HepG2 (cell line): Measurements from ENCODE around the gene IL1B. TPM values are rescaled to one million over a fixed set of nuclear protein-coding genes. Genes with fewer than 3 reads are reported as not detected.

ENCODE experiments used
- ATAC-seq: fragments of 200-7000 bp; cut with Tn5 transposase; 3 replicates; pipeline ENCODE4 v1.9.1; 2020; ENCODE audit warnings: mild to moderate bottlenecking, moderate library complexity
- BruUV-seq: library from RNA; stranded (reverse); fragments of 400-500 nt; replicated peaks from 2 replicates; lab custom pipeline; 2021; lab: Mats Ljungman, UMichigan
- CTCF ChIA-PET: fragments of 300-600 bp; formaldehyde crosslinking; extraction: SDS; loops from one replicate; lab custom pipeline; 2021; ENCODE audit warnings: low total read pairs, inconsistent platforms, low intra/inter-chr PET ratio; lab: Yijun Ruan, JAX
- POLR2A ChIA-PET: fragments of 350-600 bp; sonication (Branson Sonifier 250); formaldehyde crosslinking; loops from one replicate; lab custom pipeline; 2020; ENCODE audit warnings: antibody characterized with exemption, inconsistent platforms; lab: Yijun Ruan, JAX
- DNase-seq: peaks from one replicate; pipeline ENCODE4 v3.0.0-alpha.2; 2015; ENCODE audit warnings: low spot score
- FAIRE-seq: peaks from 3 replicates; lab custom pipeline; 2011; peaks lifted over from hg19 to GRCh38; lab: Jason Lieb, UNC
- H2AFZ ChIP-seq: one replicate; pipeline ENCODE4 v1.6.1; 2011; ENCODE audit warnings: low read length, inconsistent platforms
- H3K27ac ChIP-seq: fragments of 300-600 bp; 3 replicates; pipeline ENCODE4 v1.8.0; 2011; ENCODE audit warnings: mixed run types, mild to moderate bottlenecking, mixed read lengths, low read length, inconsistent platforms; ENCODE audit not compliant: insufficient read depth; ENCODE audit errors: extremely low read length
- H3K27me3 ChIP-seq, 2 experiments: fragments of 200-600 bp in 1 of 2; 2 replicates in 1 of 2; 3 replicates in 1 of 2; pipeline versions ENCODE4 v1.6.0 to v1.8.0; 2011; ENCODE audit warnings: low read length in 2 of 2, mild to moderate bottlenecking in 2 of 2, moderate library complexity in 2 of 2, inconsistent platforms in 1 of 2; ENCODE audit not compliant: insufficient read depth in 2 of 2, control insufficient read depth in 1 of 2
- H3K36me3 ChIP-seq, 2 experiments: fragments of 200-600 bp in 1 of 2; replicated peaks in 1 of 2; 2 replicates in 1 of 2; 3 replicates in 1 of 2; pipeline versions ENCODE4 v1.5.1 to v1.8.0; 2011; ENCODE audit warnings: low read length in 2 of 2, inconsistent platforms in 1 of 2; ENCODE audit not compliant: insufficient read depth in 2 of 2, control insufficient read depth in 1 of 2
- H3K4me1 ChIP-seq: 2 replicates; pipeline ENCODE4 v1.5.1; 2012; ENCODE audit warnings: low read length, inconsistent platforms; ENCODE audit not compliant: insufficient read depth
- H3K4me2 ChIP-seq: 2 replicates; pipeline ENCODE4 v1.6.0; 2011; ENCODE audit warnings: low read depth, low read length, inconsistent platforms
- H3K4me3 ChIP-seq, 3 experiments: fragments of 200-600 bp in 1 of 3; sonication (generic), shearing (Covaris generic) in 1 of 3; replicated peaks in 1 of 3; 2 replicates each; pipeline ENCODE4 v1.5.1; 2011 to 2016; ENCODE audit warnings: low read length in 3 of 3, inconsistent platforms in 2 of 3, low read depth in 2 of 3, mild to moderate bottlenecking in 2 of 3, control low read depth in 1 of 3, mixed read lengths in 1 of 3; ENCODE audit not compliant: insufficient read depth in 1 of 3
- H3K79me2 ChIP-seq: one replicate; pipeline ENCODE4 v1.6.1; 2011; ENCODE audit warnings: low read length, inconsistent platforms; ENCODE audit not compliant: insufficient read depth
- H3K9ac ChIP-seq: 2 replicates; pipeline ENCODE4 v1.6.0; 2011; ENCODE audit warnings: mild to moderate bottlenecking, low read depth, low read length, inconsistent platforms; ENCODE audit not compliant: insufficient read depth
- H3K9me3 ChIP-seq: 2 replicates; pipeline ENCODE4 v1.5.1; 2012; ENCODE audit warnings: mild to moderate bottlenecking, low read length
- H4K20me1 ChIP-seq: 2 replicates; pipeline ENCODE4 v1.6.0; 2011; ENCODE audit warnings: inconsistent platforms, mild to moderate bottlenecking, low read length, moderate library complexity; ENCODE audit not compliant: insufficient read depth
- ARNTL ChIP-seq: sonication (generic); formaldehyde crosslinking; IDR thresholded peaks from 2 replicates; pipeline ENCODE4 v1.4.0; 2020; ENCODE audit warnings: mild to moderate bottlenecking, missing genetic modification reagents
- CC2D1A ChIP-seq: sonication (generic); formaldehyde crosslinking; IDR thresholded peaks from 2 replicates; pipeline ENCODE4 v1.8.1; 2023; ENCODE audit warnings: mild to moderate bottlenecking, missing genetic modification reagents
- DNMT3B ChIP-seq: conservative IDR thresholded peaks from 2 replicates; pipeline ENCODE4 v1.6.1; 2016; ENCODE audit warnings: missing biosample characterization, control low read depth
- HMGA1 ChIP-seq: sonication (generic); formaldehyde crosslinking; conservative IDR thresholded peaks from 2 replicates; pipeline ENCODE4 v1.4.0; 2020; ENCODE audit warnings: missing genetic modification reagents
- HNF4G ChIP-seq, 2 experiments: sonication (generic) in 1 of 2; formaldehyde crosslinking in 1 of 2; IDR thresholded peaks; 2 replicates each; pipeline versions ENCODE4 v1.4.0 to v1.6.1; 2011 to 2020; ENCODE audit warnings: borderline replicate concordance in 2 of 2, low read depth in 2 of 2, mild to moderate bottlenecking in 2 of 2, low read length in 1 of 2, missing genetic modification reagents in 1 of 2, moderate library complexity in 1 of 2
- LCORL ChIP-seq, 2 experiments: fragments of 450-650 bp in 1 of 2; sonication (generic) in 1 of 2; formaldehyde crosslinking in 1 of 2; IDR thresholded peaks; 2 replicates each; pipeline versions ENCODE4 v1.5.0 to v1.6.1; 2017 to 2020; ENCODE audit warnings: antibody characterized with exemption in 1 of 2, missing genetic modification reagents in 1 of 2
- MIER3 ChIP-seq: IDR thresholded peaks from 2 replicates; pipeline ENCODE4 v1.6.1; 2016; ENCODE audit warnings: missing compliant biosample characterization, borderline replicate concordance
- SAFB2 ChIP-seq: sonication (generic); formaldehyde crosslinking; IDR thresholded peaks from 2 replicates; pipeline ENCODE4 v1.5.1; 2020; ENCODE audit warnings: missing genetic modification reagents, low read depth, mild to moderate bottlenecking, borderline replicate concordance
- ZNF547 ChIP-seq: sonication (generic); formaldehyde crosslinking; IDR thresholded peaks from 2 replicates; pipeline ENCODE4 v1.5.1; 2020; ENCODE audit warnings: mild to moderate bottlenecking, missing genetic modification reagents
- ZNF616 ChIP-seq: sonication (generic); formaldehyde crosslinking; IDR thresholded peaks from 2 replicates; pipeline ENCODE4 v1.5.0; 2020; ENCODE audit warnings: low read depth, mild to moderate bottlenecking, missing genetic modification reagents
- ZNF737 ChIP-seq: sonication (generic); formaldehyde crosslinking; IDR thresholded peaks from 2 replicates; pipeline ENCODE4 v1.5.0; 2020; ENCODE audit warnings: missing genetic modification reagents, mild to moderate bottlenecking, borderline replicate concordance
- ZNF816 ChIP-seq: sonication (generic); formaldehyde crosslinking; IDR thresholded peaks from 2 replicates; pipeline ENCODE4 v1.8.0; 2022; ENCODE audit warnings: missing genetic modification reagents, mild to moderate bottlenecking, borderline replicate concordance
- WGBS: methylation state at CpG from one replicate; pipeline ENCODE4 v1.1.6; 2017; ENCODE audit warnings: low lambda C conversion rate; 5-methylcytosine and 5-hydroxymethylcytosine counted together
- in situ Hi-C: cut with HindIII; loops from 2 replicates; pipeline ENCODE4 v1.10.0; 2017; ENCODE audit warnings: low pct_unique_long_range_greater_than_20kb; ENCODE audit not compliant: extremely low pct_ligation_motif_present
- intact Hi-C: fragments of 100-400 bp; cut with micrococcal nuclease; formaldehyde crosslinking; loops from one replicate; pipeline ENCODE4 v1.10.0; 2022; ENCODE audit not compliant: unreplicated experiment
- polyA plus RNA-seq, 8 experiments: library from polyadenylated mRNA; depleted of rRNA in 3 of 8; stranded (reverse) in 7 of 8; unstranded in 1 of 8; fragments of >200 nt; fragmentation: Illumina TruSeq in 4 of 8; extraction: Trizol in 4 of 8; gene quantifications; 2 replicates each; pipeline versions ENCODE4 v1.2.1 to v1.2.3, GENCODE V29; 2011 to 2016; ENCODE audit warnings: low read depth in 4 of 8, missing spikeins in 1 of 8, mixed read lengths in 1 of 8; ENCODE audit not compliant: insufficient read depth in 1 of 8
- total RNA-seq, 5 experiments: library from RNA; depleted of rRNA; stranded (reverse); fragments of >200 nt; fragmentation: Illumina TruSeq; extraction: Trizol; gene quantifications; 2 replicates each; pipeline ENCODE4 v1.2.3, GENCODE V29; 2016; ENCODE audit warnings: low read depth in 1 of 5
- TF ChIP-seq, protein P1 (sequence below): sonication (generic); formaldehyde crosslinking; IDR thresholded peaks from 2 replicates; pipeline ENCODE4 v1.4.0; 2020; ENCODE audit warnings: missing genetic modification reagents
- TF ChIP-seq, protein P2 (sequence below): sonication (generic); formaldehyde crosslinking; IDR thresholded peaks from 2 replicates; pipeline ENCODE4 v1.9.0; 2022; ENCODE audit warnings: missing genetic modification reagents, mild to moderate bottlenecking, borderline replicate concordance
- TF ChIP-seq, protein P3 (sequence below): sonication (generic); formaldehyde crosslinking; conservative IDR thresholded peaks from 2 replicates; pipeline ENCODE4 v1.5.0; 2020; ENCODE audit warnings: missing genetic modification reagents
- TF ChIP-seq, protein P4 (sequence below): IDR thresholded peaks from 2 replicates; pipeline ENCODE4 v1.6.1; 2012; ENCODE audit warnings: low read depth, low read length, improper control_type of control experiment

The IL1B gene
- total and polyA plus RNA-seq, 2 of the 13 experiments (the other 11 are each of a cell fraction or from before 2014, with no cell fraction given), result 0.18 TPM; not detected in 1

DNA sequence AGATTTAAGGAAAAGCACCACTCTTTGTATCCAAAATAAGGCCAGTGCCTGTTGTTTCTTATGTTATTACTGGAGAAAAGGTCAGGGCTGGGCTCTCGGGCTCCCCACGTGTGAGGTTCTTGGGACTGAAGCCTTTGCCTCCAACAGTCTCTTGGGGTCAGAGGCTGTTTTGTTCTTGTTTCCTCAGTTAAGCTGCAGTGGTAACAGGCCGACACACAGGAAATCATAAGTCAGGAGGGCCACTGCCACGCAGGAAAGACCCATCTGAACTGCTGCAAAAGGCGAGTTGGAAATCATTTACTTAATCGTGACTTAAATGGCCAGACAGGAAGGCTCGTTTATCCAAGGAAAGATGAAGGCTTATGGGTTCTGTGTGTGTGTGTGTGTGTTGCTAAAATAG is 44.1 kb upstream of the IL1B start:
- BruUV-seq, result no TSS peak
- Histone ChIP-seq H3K9me3 (no peaks in the 10 kb centered on the region), H3K4me2 (peak overlapping the region; percentile 30; the same call in 1 of the 2 replicates), H3K4me1 (peaks cover 40% of the 10 kb centered on the region), H3K9ac (no peak overlapping the region), H4K20me1 (no peaks in the 10 kb centered on the region), H2AFZ (no peak overlapping the region), H3K27me3 (peaks cover 0 to 12% of the 10 kb centered on the region in 2 experiments; a peak in 1 of 5 replicates), H3K4me3 (no peak overlapping the region), H3K36me3 (no peaks in the 10 kb centered on the region), H3K79me2 (no peaks in the 10 kb centered on the region), H3K27ac (no peak overlapping the region)
- FAIRE-seq (no peak), ATAC-seq (no peak), DNase-seq (no peak)
- intact Hi-C loops, result loop anchor here (10.0 kb wide), 1 partner anchor 266 kb away; no protein-coding TSS in a partner anchor
- ChIA-PET POLR2A (no interaction called here), CTCF (no interaction called here)
- in situ Hi-C loops, result no loop called here
- WGBS, result 39% methylated on average over 7 of the region's 7 CpGs
- no peak for TF ChIP-seq HMGA1
- TF ChIP-seq LCORL (IDR thresholded peaks at IDR 0.05), result no peak
- no peak for TF ChIP-seq LCORL (CRISPR knock-in tag; IDR thresholded peaks at IDR 0.05)
- no peak for TF ChIP-seq ZNF616 (CRISPR knock-in tag)
- TF ChIP-seq, protein P1, sequence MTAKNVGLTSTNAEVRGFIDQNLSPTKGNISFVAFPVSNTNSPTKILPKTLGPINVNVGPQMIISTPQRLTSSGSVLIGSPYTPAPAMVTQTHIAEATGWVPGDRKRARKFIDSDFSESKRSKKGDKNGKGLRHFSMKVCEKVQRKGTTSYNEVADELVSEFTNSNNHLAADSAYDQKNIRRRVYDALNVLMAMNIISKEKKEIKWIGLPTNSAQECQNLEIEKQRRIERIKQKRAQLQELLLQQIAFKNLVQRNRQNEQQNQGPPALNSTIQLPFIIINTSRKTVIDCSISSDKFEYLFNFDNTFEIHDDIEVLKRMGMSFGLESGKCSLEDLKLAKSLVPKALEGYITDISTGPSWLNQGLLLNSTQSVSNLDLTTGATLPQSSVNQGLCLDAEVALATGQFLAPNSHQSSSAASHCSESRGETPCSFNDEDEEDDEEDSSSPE (CRISPR knock-in tag), result no peak
- TF ChIP-seq, protein P2, sequence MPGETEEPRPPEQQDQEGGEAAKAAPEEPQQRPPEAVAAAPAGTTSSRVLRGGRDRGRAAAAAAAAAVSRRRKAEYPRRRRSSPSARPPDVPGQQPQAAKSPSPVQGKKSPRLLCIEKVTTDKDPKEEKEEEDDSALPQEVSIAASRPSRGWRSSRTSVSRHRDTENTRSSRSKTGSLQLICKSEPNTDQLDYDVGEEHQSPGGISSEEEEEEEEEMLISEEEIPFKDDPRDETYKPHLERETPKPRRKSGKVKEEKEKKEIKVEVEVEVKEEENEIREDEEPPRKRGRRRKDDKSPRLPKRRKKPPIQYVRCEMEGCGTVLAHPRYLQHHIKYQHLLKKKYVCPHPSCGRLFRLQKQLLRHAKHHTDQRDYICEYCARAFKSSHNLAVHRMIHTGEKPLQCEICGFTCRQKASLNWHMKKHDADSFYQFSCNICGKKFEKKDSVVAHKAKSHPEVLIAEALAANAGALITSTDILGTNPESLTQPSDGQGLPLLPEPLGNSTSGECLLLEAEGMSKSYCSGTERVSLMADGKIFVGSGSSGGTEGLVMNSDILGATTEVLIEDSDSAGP (CRISPR knock-in tag), result no peak
- TF ChIP-seq DNMT3B (CRISPR knock-in tag), result no peak
- TF ChIP-seq ZNF547 (CRISPR knock-in tag), result no peak
- no peak for TF ChIP-seq CC2D1A (CRISPR knock-in tag)
- TF ChIP-seq, protein P3, sequence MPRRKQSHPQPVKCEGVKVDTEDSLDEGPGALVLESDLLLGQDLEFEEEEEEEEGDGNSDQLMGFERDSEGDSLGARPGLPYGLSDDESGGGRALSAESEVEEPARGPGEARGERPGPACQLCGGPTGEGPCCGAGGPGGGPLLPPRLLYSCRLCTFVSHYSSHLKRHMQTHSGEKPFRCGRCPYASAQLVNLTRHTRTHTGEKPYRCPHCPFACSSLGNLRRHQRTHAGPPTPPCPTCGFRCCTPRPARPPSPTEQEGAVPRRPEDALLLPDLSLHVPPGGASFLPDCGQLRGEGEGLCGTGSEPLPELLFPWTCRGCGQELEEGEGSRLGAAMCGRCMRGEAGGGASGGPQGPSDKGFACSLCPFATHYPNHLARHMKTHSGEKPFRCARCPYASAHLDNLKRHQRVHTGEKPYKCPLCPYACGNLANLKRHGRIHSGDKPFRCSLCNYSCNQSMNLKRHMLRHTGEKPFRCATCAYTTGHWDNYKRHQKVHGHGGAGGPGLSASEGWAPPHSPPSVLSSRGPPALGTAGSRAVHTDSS (CRISPR knock-in tag), result no peak
- TF ChIP-seq HNF4G (IDR thresholded peaks at IDR 0.05; ENCODE audit: borderline replicate concordance, low read depth, low read length), result no peak
- TF ChIP-seq HNF4G (CRISPR knock-in tag; IDR thresholded peaks at IDR 0.05; ENCODE audit: borderline replicate concordance, low read depth), result no peak
- TF ChIP-seq MIER3 (CRISPR knock-in tag), result no peak
- TF ChIP-seq, protein P4, sequence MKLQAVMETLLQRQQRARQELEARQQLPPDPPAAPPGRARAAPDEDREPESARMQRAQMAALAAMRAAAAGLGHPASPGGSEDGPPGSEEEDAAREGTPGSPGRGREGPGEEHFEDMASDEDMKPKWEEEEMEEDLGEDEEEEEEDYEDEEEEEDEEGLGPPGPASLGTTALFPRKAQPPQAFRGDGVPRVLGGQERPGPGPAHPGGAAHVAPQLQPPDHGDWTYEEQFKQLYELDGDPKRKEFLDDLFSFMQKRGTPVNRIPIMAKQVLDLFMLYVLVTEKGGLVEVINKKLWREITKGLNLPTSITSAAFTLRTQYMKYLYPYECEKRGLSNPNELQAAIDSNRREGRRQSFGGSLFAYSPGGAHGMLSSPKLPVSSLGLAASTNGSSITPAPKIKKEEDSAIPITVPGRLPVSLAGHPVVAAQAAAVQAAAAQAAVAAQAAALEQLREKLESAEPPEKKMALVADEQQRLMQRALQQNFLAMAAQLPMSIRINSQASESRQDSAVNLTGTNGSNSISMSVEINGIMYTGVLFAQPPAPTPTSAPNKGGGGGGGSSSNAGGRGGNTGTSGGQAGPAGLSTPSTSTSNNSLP, result no peak
- TF ChIP-seq ZNF737 (CRISPR knock-in tag), result no peak
- TF ChIP-seq SAFB2 (CRISPR knock-in tag), result no peak
- TF ChIP-seq ZNF816 (CRISPR knock-in tag), result no peak
- no peak for TF ChIP-seq ARNTL (CRISPR knock-in tag)
